HPDE6-E6E7 (cell line): ENCODE results near the gene LYPD4.

Source experiments
- DNase-seq: peaks from one replicate; pipeline ENCODE4 v3.0.0; 2011; ENCODE audit warnings: missing footprints; ENCODE audit errors: extremely low spot score

LYPD4 gene

GRCh38 chr19:41872775-41873647 is 28.5 kb upstream of the LYPD4 start:
- DNase-seq: peak; percentile 80

- no peak for DNase-seq
These were observed 27.9 kb upstream of the LYPD4 start for GRCh38 chr19:41872384-41872774.

GRCh38 chr19:41871573-41872383 is 27.3 kb upstream of the LYPD4 start:
- no peak for DNase-seq

- DNase-seq: no peak
These were observed 26.0 kb upstream of the LYPD4 start for GRCh38 chr19:41870401-41870873.

- no peak for DNase-seq
These were observed 25.0 kb upstream of the LYPD4 start for GRCh38 chr19:41869374-41869955.

GRCh38 chr19:41868989-41869300 is 24.5 kb upstream of the LYPD4 start:
- DNase-seq: no peak

- no peak for DNase-seq
These were observed 23.9 kb upstream of the LYPD4 start for GRCh38 chr19:41868120-41868988.

- no peak for DNase-seq
These were observed 21.8 kb upstream of the LYPD4 start for GRCh38 chr19:41866284-41866683.

- no peak for DNase-seq
These were observed 19.9 kb upstream of the LYPD4 start for GRCh38 chr19:41864374-41864773.

- no peak for DNase-seq
These were observed 18.9 kb upstream of the LYPD4 start for GRCh38 chr19:41863209-41863931.

GRCh38 chr19:41862445-41862986 is 18.0 kb upstream of the LYPD4 start:
- DNase-seq: no peak

GRCh38 chr19:41861846-41862245 is 17.4 kb upstream of the LYPD4 start:
- no peak for DNase-seq

GRCh38 chr19:41861116-41861768 is 16.8 kb upstream of the LYPD4 start:
- no peak for DNase-seq

GRCh38 chr19:41860419-41861115 is 16.1 kb upstream of the LYPD4 start:
- no peak for DNase-seq

- DNase-seq: peak; percentile 95
These were observed 15.3 kb upstream of the LYPD4 start, which contains the start of gene RPS19 for GRCh38 chr19:41859618-41860418. Gene RPS19, plus strand, starts transcription at chr19:41860255. Its CDS starts 520 bp downstream, at chr19:41860775.

GRCh38 chr19:41859213-41859617 is 14.7 kb upstream of the LYPD4 start:
- no peak for DNase-seq

- DNase-seq: no peak
These were observed 9.3 kb upstream of the LYPD4 start for GRCh38 chr19:41853768-41854167.

- no peak for DNase-seq
These were observed 8.9 kb upstream of the LYPD4 start for GRCh38 chr19:41853344-41853743.
